Measurements from ENCODE around the gene MAST4. TPM values are rescaled to one million over a fixed set of nuclear protein-coding genes. Genes with fewer than 3 reads are reported as not detected.
"Not testable (repeated sequence)": the region's sequence is repeated elsewhere in the genome, so short reads cannot be mapped to it uniquely, and the experiment has no call there.

Gene MAST4
- total RNA-seq, 1 experiment from 2014 or later: 4.7 TPM

GRCh38 chr5:66808663-66809062 is 212.5 kb downstream of the MAST4 start:
- DNase-seq (ENCODE audit: low spot score): no peak

- DNase-seq (ENCODE audit: low spot score): no peak
Measured at GRCh38 chr5:66810151-66810550, 214.0 kb downstream of the MAST4 start.

- DNase-seq (ENCODE audit: low spot score): no peak
Measured at GRCh38 chr5:66810848-66811261, 214.7 kb downstream of the MAST4 start.

- no peak for DNase-seq (ENCODE audit: low spot score)
Measured at GRCh38 chr5:66812291-66812690, 216.1 kb downstream of the MAST4 start.

GRCh38 chr5:66813306-66813705 is 217.1 kb downstream of the MAST4 start:
- no peak for DNase-seq (ENCODE audit: low spot score)

- peak; percentile 68 for DNase-seq (ENCODE audit: low spot score)
Measured at GRCh38 chr5:66814146-66814991, 218.2 kb downstream of the MAST4 start.

- DNase-seq (ENCODE audit: low spot score): no peak
Measured at GRCh38 chr5:66818304-66818934, 222.2 kb downstream of the MAST4 start.

GRCh38 chr5:66818935-66819328 is 222.7 kb downstream of the MAST4 start:
- no peak for DNase-seq (ENCODE audit: low spot score)

GRCh38 chr5:66820630-66821207 is 224.5 kb downstream of the MAST4 start:
- DNase-seq (ENCODE audit: low spot score): no peak

GRCh38 chr5:66821688-66822429 is 225.7 kb downstream of the MAST4 start:
- no peak for DNase-seq (ENCODE audit: low spot score)

- DNase-seq (ENCODE audit: low spot score): not testable (repeated sequence)
Measured at GRCh38 chr5:66822906-66823305, 226.7 kb downstream of the MAST4 start.

- DNase-seq (ENCODE audit: low spot score): no peak
Measured at GRCh38 chr5:66824476-66824875, 228.3 kb downstream of the MAST4 start.

GRCh38 chr5:66826263-66826662 is 230.1 kb downstream of the MAST4 start:
- DNase-seq (ENCODE audit: low spot score): no peak

GRCh38 chr5:66826696-66827095 is 230.5 kb downstream of the MAST4 start:
- DNase-seq (ENCODE audit: low spot score): no peak

GRCh38 chr5:66828046-66828547 is 231.9 kb downstream of the MAST4 start:
- DNase-seq (ENCODE audit: low spot score): no peak

- peak; percentile 38 for DNase-seq (ENCODE audit: low spot score)
Measured at GRCh38 chr5:66828548-66829357, 232.6 kb downstream of the MAST4 start.

- DNase-seq (ENCODE audit: low spot score): no peak
Measured at GRCh38 chr5:66829358-66829674, 233.1 kb downstream of the MAST4 start.

GRCh38 chr5:66829826-66830225 is 233.6 kb downstream of the MAST4 start:
- DNase-seq (ENCODE audit: low spot score): peak; percentile 18

- DNase-seq (ENCODE audit: low spot score): peak; percentile 15
Measured at GRCh38 chr5:66830636-66831035, 234.4 kb downstream of the MAST4 start.

- DNase-seq (ENCODE audit: low spot score): no peak
Measured at GRCh38 chr5:66839636-66840185, 243.5 kb downstream of the MAST4 start.

Data from HT-29 (cell line).